Activated naive CD8-positive, alpha-beta T cell treated with anti-CD3 and anti-CD28 coated beads, Interleukin-2, amount 50 U/mL, for 16 hours (primary cell): Measurements from ENCODE around the gene FPGS.
"Not testable (repeated sequence)": the region's sequence is repeated elsewhere in the genome, so short reads cannot be mapped to it uniquely, and the experiment has no call there.

ENCODE experiments used
- DNase-seq: peaks from one replicate; pipeline ENCODE4 v3.0.0-alpha.2; 2020; ENCODE audit warnings: low read depth, low spot score

FPGS gene

GRCh38 chr9:127812936-127813675, 10.4 kb downstream of the FPGS start:
- no peak for DNase-seq

- DNase-seq: no peak
Measured at GRCh38 chr9:127813686-127814226, 11.1 kb downstream of the FPGS start.

GRCh38 chr9:127814619-127815511, 12.2 kb downstream of the FPGS start:
- no peak for DNase-seq

GRCh38 chr9:127815512-127816361, 13.1 kb downstream of the FPGS start:
- no peak for DNase-seq

- DNase-seq: no peak
Measured at GRCh38 chr9:127816362-127816725, 13.7 kb downstream of the FPGS start.

- no peak for DNase-seq
Measured at GRCh38 chr9:127816728-127817127, 14.0 kb downstream of the FPGS start.

- no peak for DNase-seq
Measured at GRCh38 chr9:127817881-127818434, 15.3 kb downstream of the FPGS start.

- DNase-seq: no peak
Measured at GRCh38 chr9:127818574-127818973, 15.9 kb downstream of the FPGS start.

GRCh38 chr9:127822108-127822507, 19.4 kb downstream of the FPGS start:
- DNase-seq: no peak

- no peak for DNase-seq
Measured at GRCh38 chr9:127825319-127826051, 22.8 kb downstream of the FPGS start.

GRCh38 chr9:127826253-127826913, 23.7 kb downstream of the FPGS start:
- no peak for DNase-seq

GRCh38 chr9:127828262-127829031, 25.8 kb downstream of the FPGS start:
- DNase-seq: no peak

GRCh38 chr9:127829205-127829906, 26.7 kb downstream of the FPGS start:
- DNase-seq: no peak

GRCh38 chr9:127832248-127832647, 29.6 kb downstream of the FPGS start:
- no peak for DNase-seq

- no peak for DNase-seq
Measured at GRCh38 chr9:127833555-127833954, 30.9 kb downstream of the FPGS start.

GRCh38 chr9:127835991-127836516, 33.4 kb downstream of the FPGS start:
- DNase-seq: no peak

GRCh38 chr9:127836561-127836960, 33.9 kb downstream of the FPGS start:
- DNase-seq: not testable (repeated sequence)

- DNase-seq: no peak
Measured at GRCh38 chr9:127837346-127837745, 34.7 kb downstream of the FPGS start.
